Ectodermal cell (in vitro differentiated cells): ENCODE measurements around the gene CAMK4.
"Not testable (repeated sequence)": the region's sequence is repeated elsewhere in the genome, so short reads cannot be mapped to it uniquely, and the experiment has no call there.

ENCODE experiments used
- H3K27ac ChIP-seq: 2 replicates; pipeline ENCODE4 v1.7.0; 2013; ENCODE audit warnings: mild to moderate bottlenecking, low read depth, low read length; ENCODE audit not compliant: insufficient read depth, poor library complexity, severe bottlenecking
- H3K27me3 ChIP-seq: 2 replicates; pipeline ENCODE4 v1.7.0; 2013; ENCODE audit warnings: mild to moderate bottlenecking, low read length; ENCODE audit not compliant: insufficient read depth, control insufficient read depth, poor library complexity, severe bottlenecking
- H3K36me3 ChIP-seq: one replicate; pipeline ENCODE4 v1.7.0; 2013; ENCODE audit warnings: low read length; ENCODE audit not compliant: control insufficient read depth, insufficient read depth
- H3K4me1 ChIP-seq: one replicate; pipeline ENCODE4 v1.7.0; 2013; ENCODE audit warnings: low read length; ENCODE audit not compliant: control insufficient read depth, insufficient read depth
- H3K4me3 ChIP-seq: 2 replicates; pipeline ENCODE4 v1.7.0; 2013; ENCODE audit warnings: low read depth, low read length, control low read depth; ENCODE audit not compliant: insufficient read depth
- H3K9me3 ChIP-seq: 2 replicates; pipeline ENCODE4 v1.7.0; 2013; ENCODE audit warnings: mild to moderate bottlenecking, low read length, moderate library complexity; ENCODE audit not compliant: control insufficient read depth
- WGBS, 2 experiments: methylation state at CpG; one replicate each; pipeline ENCODE4 v1.1.7; 2013; ENCODE audit warnings: missing lambda C conversion rate in 2 of 2; 5-methylcytosine and 5-hydroxymethylcytosine counted together

The CAMK4 gene

GRCh38 chr5:111301264-111301663, 77.1 kb downstream of the CAMK4 start:
- Histone ChIP-seq H3K9me3 (no peaks in the 10 kb centered on the region), H3K27ac (no peak overlapping the region), H3K4me1 (no peaks in the 10 kb centered on the region), H3K36me3 (no peaks in the 10 kb centered on the region), H3K4me3 (no peak overlapping the region), H3K27me3 (no peaks in the 10 kb centered on the region)
- 100% methylated on average over 1 of the region's 1 CpG for WGBS, 2 experiments

- not testable (repeated sequence) for H3K4me3 ChIP-seq, H3K27ac ChIP-seq, H3K36me3 ChIP-seq, H3K4me1 ChIP-seq, H3K27me3 ChIP-seq, H3K9me3 ChIP-seq
- WGBS, 2 experiments, result 91 to 96% methylated on average over 13 to 14 of the region's 15 CpGs
Measured at GRCh38 chr5:111302043-111302442, 77.9 kb downstream of the CAMK4 start.

GRCh38 chr5:111308951-111309350, 84.8 kb downstream of the CAMK4 start:
- H3K9me3 ChIP-seq, result no peaks in the 10 kb centered on the region
- peaks cover 6% of the 10 kb centered on the region for H3K4me1 ChIP-seq
- H3K27me3 ChIP-seq, result no peaks in the 10 kb centered on the region
- H3K4me3 ChIP-seq, result no peak overlapping the region
- WGBS, 2 experiments, result 30% methylated on average over 4 of the region's 4 CpGs
- no peaks in the 10 kb centered on the region for H3K36me3 ChIP-seq
- no peak overlapping the region for H3K27ac ChIP-seq

GRCh38 chr5:111309384-111309783, 85.2 kb downstream of the CAMK4 start:
- 81 to 95% methylated on average over 2 of the region's 2 CpGs for WGBS, 2 experiments
- no peak overlapping the region for H3K27ac ChIP-seq
- no peaks in the 10 kb centered on the region for H3K27me3 ChIP-seq
- H3K36me3 ChIP-seq, result no peaks in the 10 kb centered on the region
- no peak overlapping the region for H3K4me3 ChIP-seq
- peaks cover 6% of the 10 kb centered on the region for H3K4me1 ChIP-seq
- no peaks in the 10 kb centered on the region for H3K9me3 ChIP-seq

GRCh38 chr5:111310711-111311620, 86.8 kb downstream of the CAMK4 start:
- Histone ChIP-seq H3K27me3 (no peaks in the 10 kb centered on the region), H3K27ac (no peak overlapping the region), H3K4me1 (peaks cover 6% of the 10 kb centered on the region), H3K36me3 (no peaks in the 10 kb centered on the region), H3K4me3 (no peak overlapping the region), H3K9me3 (no peaks in the 10 kb centered on the region)
- WGBS, 2 experiments, result 96 to 100% methylated on average over 3 to 4 of the region's 6 CpGs

- H3K4me3 ChIP-seq, result no peak overlapping the region
- no peaks in the 10 kb centered on the region for H3K27me3 ChIP-seq
- H3K36me3 ChIP-seq, result no peaks in the 10 kb centered on the region
- peaks cover 6% of the 10 kb centered on the region for H3K4me1 ChIP-seq
- H3K9me3 ChIP-seq, result no peaks in the 10 kb centered on the region
- H3K27ac ChIP-seq, result no peak overlapping the region
- WGBS, 2 experiments, result 100% methylated on average over 1 of the region's 1 CpG
Measured at GRCh38 chr5:111311666-111312065, 87.5 kb downstream of the CAMK4 start.

- Histone ChIP-seq H3K27me3 (no peaks in the 10 kb centered on the region), H3K4me1 (peaks cover 6% of the 10 kb centered on the region), H3K9me3 (no peaks in the 10 kb centered on the region), H3K36me3 (no peaks in the 10 kb centered on the region), H3K4me3 (no peak overlapping the region), H3K27ac (no peak overlapping the region)
- 97 to 100% methylated on average over 1 of the region's 2 CpGs for WGBS, 2 experiments
Measured at GRCh38 chr5:111313017-111313724, 89.0 kb downstream of the CAMK4 start.

- Histone ChIP-seq H3K27ac (no peak overlapping the region), H3K4me3 (no peak overlapping the region), H3K9me3 (no peaks in the 10 kb centered on the region), H3K27me3 (no peaks in the 10 kb centered on the region), H3K4me1 (no peaks in the 10 kb centered on the region), H3K36me3 (no peaks in the 10 kb centered on the region)
- 73 to 83% methylated on average over 1 of the region's 1 CpG for WGBS, 2 experiments
Measured at GRCh38 chr5:111320953-111321352, 96.8 kb downstream of the CAMK4 start.

- H3K9me3 ChIP-seq, result no peaks in the 10 kb centered on the region
- H3K4me1 ChIP-seq, result no peaks in the 10 kb centered on the region
- no peaks in the 10 kb centered on the region for H3K27me3 ChIP-seq
- H3K27ac ChIP-seq, result no peak overlapping the region
- H3K4me3 ChIP-seq, result no peak overlapping the region
- H3K36me3 ChIP-seq, result no peaks in the 10 kb centered on the region
Measured at GRCh38 chr5:111321376-111321775, 97.2 kb downstream of the CAMK4 start.

GRCh38 chr5:111326551-111326950, 102.4 kb downstream of the CAMK4 start:
- Histone ChIP-seq H3K27me3 (no peaks in the 10 kb centered on the region), H3K27ac (no peak overlapping the region), H3K4me3 (no peak overlapping the region), H3K9me3 (no peaks in the 10 kb centered on the region), H3K36me3 (no peaks in the 10 kb centered on the region), H3K4me1 (no peaks in the 10 kb centered on the region)
- WGBS, 2 experiments, result 96 to 98% methylated on average over 3 of the region's 4 CpGs
